Thyroid gland (tissue), 4 donors: ENCODE results near the gene OR4K15. TPM values are rescaled to one million over a fixed set of nuclear protein-coding genes. Genes with fewer than 3 reads are reported as not detected.
"Not testable (repeated sequence)": the region's sequence is repeated elsewhere in the genome, so short reads cannot be mapped to it uniquely, and the experiment has no call there.

Source experiments
- DNase-seq, 2 donors: peaks; one replicate each; pipeline ENCODE4 v3.0.0-alpha.2; 2019
- H3K27ac ChIP-seq, 3 donors: fragments of 200-600 bp; sonication (generic); 1 replicate in 2 of 3; 2 replicates in 1 of 3; pipeline ENCODE4 v1.5.1; 2016 to 2019; ENCODE audit warnings: mild to moderate bottlenecking in 1 of 3, moderate library complexity in 1 of 3
- H3K27me3 ChIP-seq: fragments of 200-600 bp; sonication (generic); one replicate; pipeline ENCODE4 v1.5.1; 2019
- H3K36me3 ChIP-seq, 2 donors: fragments of 200-600 bp; sonication (generic); one replicate each; pipeline ENCODE4 v1.5.1; 2016 to 2019
- H3K4me1 ChIP-seq, 2 donors: fragments of 200-600 bp; sonication (generic); one replicate each; pipeline ENCODE4 v1.5.1; 2017 to 2019
- H3K4me3 ChIP-seq, 3 donors: fragments of 200-600 bp; sonication (generic); replicated peaks in 1 of 3; 1 replicate in 2 of 3; 2 replicates in 1 of 3; pipeline ENCODE4 v1.5.1; 2016; ENCODE audit warnings: mild to moderate bottlenecking in 1 of 3
- H3K9me3 ChIP-seq: fragments of 200-600 bp; sonication (generic); one replicate; pipeline ENCODE4 v1.5.1; 2017
- CTCF ChIP-seq, 6 experiments: fragments of 200-600 bp in 3 of 6; fragments of 450-650 bp in 3 of 6; sonication (generic) in 3 of 6; IDR thresholded peaks; one replicate each; pipeline ENCODE4 v1.5.1; 2016 to 2019; ENCODE audit warnings: antibody characterized with exemption in 6 of 6, mild to moderate bottlenecking in 2 of 6, inconsistent platforms in 1 of 6, moderate library complexity in 1 of 6
- POLR2A ChIP-seq, 2 donors: fragments of 450-650 bp; IDR thresholded peaks; one replicate each; pipeline ENCODE4 v1.6.1; 2017; ENCODE audit warnings: antibody characterized with exemption in 2 of 2, mild to moderate bottlenecking in 2 of 2, moderate library complexity in 1 of 2
- WGBS, 2 donors: methylation state at CpG; one replicate each; pipeline ENCODE4 v1.1.5; 2017; 5-methylcytosine and 5-hydroxymethylcytosine counted together
- intact Hi-C: fragments of 100-400 bp; cut with DNase I; formaldehyde crosslinking; loops from one replicate; pipeline ENCODE4 v1.15.1; 2023
- total RNA-seq, 4 donors: library from RNA; depleted of rRNA; stranded (reverse); fragments of >200 nt; gene quantifications; one replicate each; pipeline ENCODE4 v1.2.3, GENCODE V29; 2016

The OR4K15 gene
- total RNA-seq: not detected

- H3K36me3 ChIP-seq: no peaks in the 10 kb centered on the region
- TF ChIP-seq CTCF (IDR thresholded peaks at IDR 0.05) (no peak), POLR2A (IDR thresholded peaks at IDR 0.05) (no peak)
- H3K27me3 ChIP-seq: no peaks in the 10 kb centered on the region
- intact Hi-C loops: no loop called here
- 93 to 97% methylated on average over 3 of the region's 3 CpGs for WGBS, 2 donors
- no peaks in the 10 kb centered on the region for H3K4me1 ChIP-seq
- no peaks in the 10 kb centered on the region for H3K9me3 ChIP-seq
- H3K27ac ChIP-seq: no peak within 1 kb of the TSS
- no peak for DNase-seq
- no peak within 1 kb of the TSS for H3K4me3 ChIP-seq
Measured at GRCh38 chr14:19975291-19975690, at the start of gene OR4K15. OR4K15 (plus strand) TSS chr14:19975591; CDS start chr14:19975591, 0 bp downstream.

GRCh38 chr14:19930617-19931016, 44.8 kb upstream of the OR4K15 start, which contains the start of gene OR4K1:
OR4K1 (plus strand) TSS chr14:19930917; CDS start chr14:19935667, 4,750 bp downstream.
- H3K9me3 ChIP-seq: no peaks in the 10 kb centered on the region
- intact Hi-C loops: no loop called here
- 60 to 70% methylated on average over 3 of the region's 3 CpGs for WGBS, 2 donors
- H3K36me3 ChIP-seq: no peaks in the 10 kb centered on the region
- no peak within 1 kb of the TSS for H3K4me3 ChIP-seq
- no peak for TF ChIP-seq CTCF (IDR thresholded peaks at IDR 0.05)
- TF ChIP-seq POLR2A (IDR thresholded peaks at IDR 0.05): no peak
- H3K27ac ChIP-seq: no peak within 1 kb of the TSS
- H3K27me3 ChIP-seq: no peaks in the 10 kb centered on the region
- H3K4me1 ChIP-seq: no peaks in the 10 kb centered on the region
- no peak for DNase-seq

GRCh38 chr14:19941668-19942067, 33.7 kb upstream of the OR4K15 start:
- Histone ChIP-seq H3K36me3 (no peaks in the 10 kb centered on the region), H3K9me3 (no peaks in the 10 kb centered on the region), H3K4me1 (no peaks in the 10 kb centered on the region), H3K27me3 (no peaks in the 10 kb centered on the region), H3K4me3 (no peak overlapping the region), H3K27ac (no peak overlapping the region)
- intact Hi-C loops: no loop called here
- no peak for TF ChIP-seq CTCF (IDR thresholded peaks at IDR 0.05)
- no peak for TF ChIP-seq POLR2A (IDR thresholded peaks at IDR 0.05)
- 72 to 84% methylated on average over 1 of the region's 1 CpG for WGBS, 2 donors
- no peak for DNase-seq

GRCh38 chr14:19947413-19948090, 27.8 kb upstream of the OR4K15 start:
- intact Hi-C loops: no loop called here
- H3K4me1 ChIP-seq: no peaks in the 10 kb centered on the region
- 72 to 79% methylated on average over 3 of the region's 3 CpGs for WGBS, 2 donors
- no peaks in the 10 kb centered on the region for H3K36me3 ChIP-seq
- H3K27me3 ChIP-seq: no peaks in the 10 kb centered on the region
- no peak overlapping the region for H3K4me3 ChIP-seq
- DNase-seq: no peak
- no peaks in the 10 kb centered on the region for H3K9me3 ChIP-seq
- no peak overlapping the region for H3K27ac ChIP-seq
- no peak for TF ChIP-seq CTCF (IDR thresholded peaks at IDR 0.05)
- TF ChIP-seq POLR2A (IDR thresholded peaks at IDR 0.05): no peak

- intact Hi-C loops: no loop called here
- 64 to 65% methylated on average over 2 of the region's 2 CpGs for WGBS, 2 donors
- no peak for DNase-seq
- Histone ChIP-seq H3K27me3 (no peaks in the 10 kb centered on the region), H3K36me3 (no peaks in the 10 kb centered on the region), H3K27ac (no peak overlapping the region), H3K9me3 (no peaks in the 10 kb centered on the region), H3K4me1 (no peaks in the 10 kb centered on the region), H3K4me3 (no peak overlapping the region)
- TF ChIP-seq CTCF (IDR thresholded peaks at IDR 0.05) (no peak), POLR2A (IDR thresholded peaks at IDR 0.05) (no peak)
Measured at GRCh38 chr14:19949218-19949617, 26.2 kb upstream of the OR4K15 start.

- 45 to 60% methylated on average over 2 of the region's 2 CpGs for WGBS, 2 donors
- H3K4me3 ChIP-seq, H3K4me1 ChIP-seq, H3K27ac ChIP-seq, H3K36me3 ChIP-seq, intact Hi-C loops, H3K27me3 ChIP-seq, H3K9me3 ChIP-seq, DNase-seq: not testable (repeated sequence)
Measured at GRCh38 chr14:19969735-19970134, 5.7 kb upstream of the OR4K15 start.
